NCI-H1092 treated with DMSO at 0.1 percent for 48 hours (cell line): ENCODE measurements around the gene TYW1.
"Not testable (repeated sequence)": the region's sequence is repeated elsewhere in the genome, so short reads cannot be mapped to it uniquely, and the experiment has no call there.

Experiments
- DNase-seq: peaks from one replicate; lab custom pipeline; 2025; lab: John Stamatoyannopoulos, UW

Gene TYW1

DNA sequence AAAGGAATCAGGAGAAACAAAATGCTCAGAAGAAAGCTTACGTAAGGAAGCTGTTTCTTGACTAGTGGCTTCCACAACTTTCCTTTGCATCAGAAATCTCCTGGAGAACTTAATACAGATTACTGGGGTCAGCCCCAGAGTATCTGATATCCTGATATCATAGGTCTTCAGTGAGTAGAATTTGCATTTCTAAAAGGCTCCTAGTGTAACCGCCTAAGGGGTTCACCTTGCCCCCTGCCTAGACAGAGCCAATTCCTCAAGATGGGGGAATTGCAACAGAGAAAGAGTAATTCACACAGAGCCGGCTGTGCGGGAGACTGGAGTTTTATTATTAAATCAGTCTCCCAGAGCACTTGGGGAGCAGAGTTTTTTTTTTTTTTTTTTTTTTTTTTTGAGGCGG, 251.7 kb downstream of the TYW1 start:
- not testable (repeated sequence) for DNase-seq

DNA sequence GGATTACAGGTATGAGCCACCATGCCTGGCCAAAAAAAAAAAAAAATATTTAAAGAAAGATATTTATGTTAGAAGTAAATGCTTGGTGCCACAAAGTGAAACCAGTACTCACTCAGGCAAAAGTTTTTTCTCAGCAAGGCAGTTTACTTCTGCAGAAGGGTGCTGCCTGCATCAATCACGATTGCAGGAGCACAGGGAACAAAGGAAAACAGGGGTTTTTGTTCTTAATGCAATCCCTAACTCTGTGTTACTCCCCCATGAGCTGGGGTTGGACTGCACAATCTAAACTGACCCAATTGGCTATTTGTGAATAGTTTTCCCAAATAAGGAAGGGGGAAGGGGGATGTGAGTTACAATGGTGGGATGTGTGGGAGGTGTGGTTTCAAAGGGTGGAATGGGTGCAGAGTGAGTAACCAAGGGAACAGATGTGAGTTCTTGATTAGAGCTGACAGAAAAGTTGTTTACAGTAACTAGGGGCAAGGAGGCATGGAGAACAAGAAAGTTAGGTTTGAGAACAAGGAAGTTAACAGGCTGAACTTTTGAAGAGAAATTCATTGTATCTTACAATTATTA, 255.4 kb downstream of the TYW1 start:
- peak; percentile 3 for DNase-seq

DNA sequence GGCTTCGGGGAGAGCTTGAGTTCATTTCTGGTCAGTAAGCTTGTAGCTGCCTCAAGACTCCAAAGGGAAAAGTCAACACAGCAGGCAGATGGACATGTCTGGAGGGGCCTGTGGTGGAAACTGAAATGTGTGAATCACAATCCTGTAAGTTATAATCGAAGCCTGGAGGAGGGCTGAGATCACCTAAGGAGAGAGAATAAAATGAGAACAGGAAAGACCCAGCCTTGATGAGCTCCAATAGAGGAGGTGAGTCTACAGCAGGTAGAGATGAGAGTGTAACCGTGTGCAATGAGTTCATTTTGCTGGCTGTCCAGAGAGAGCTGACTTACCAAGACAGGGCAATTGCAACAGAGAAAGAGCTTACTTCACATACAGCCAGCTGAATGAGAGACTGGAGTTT, 258.4 kb downstream of the TYW1 start:
- not testable (repeated sequence) for DNase-seq

DNA sequence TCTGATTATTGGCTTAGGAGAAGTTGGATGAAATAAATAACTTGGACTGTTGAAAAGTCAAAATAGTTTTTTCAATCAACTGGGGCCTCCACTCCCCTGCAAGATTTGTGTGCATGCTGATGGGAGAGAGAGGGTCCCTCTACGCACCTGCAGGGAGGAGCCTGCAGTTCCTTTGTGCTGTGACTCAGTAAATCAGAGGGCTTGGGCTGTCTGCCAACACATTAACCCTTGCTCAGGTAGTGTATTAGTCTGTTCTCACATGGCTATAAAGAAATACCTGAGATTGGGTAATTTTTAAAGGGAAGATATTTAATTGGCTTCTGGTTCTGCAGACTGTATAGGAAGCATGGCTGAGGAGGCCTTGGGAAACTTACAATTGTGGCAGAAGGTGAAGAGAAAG, 261.1 kb downstream of the TYW1 start:
- DNase-seq: not testable (repeated sequence)

DNA sequence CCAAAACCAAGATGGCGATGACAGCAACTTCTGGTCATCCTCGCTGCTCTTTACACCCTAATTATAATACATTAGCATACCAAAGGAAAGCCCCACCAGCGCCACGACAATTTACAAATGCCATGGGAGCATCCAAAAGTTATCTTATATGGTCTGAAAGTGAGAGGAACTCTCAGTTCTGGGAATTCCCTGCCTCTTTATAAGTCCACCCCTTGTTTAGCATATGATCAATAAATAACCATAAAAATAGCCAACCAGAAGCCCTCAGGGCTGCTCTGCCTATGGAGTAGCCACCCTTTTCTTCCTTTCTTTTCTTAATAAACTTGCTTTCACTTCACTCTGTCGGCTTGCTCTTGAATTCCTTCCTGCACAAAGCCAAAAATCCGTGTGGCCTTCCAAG, 262.7 kb downstream of the TYW1 start:
- DNase-seq: not testable (repeated sequence)

DNA sequence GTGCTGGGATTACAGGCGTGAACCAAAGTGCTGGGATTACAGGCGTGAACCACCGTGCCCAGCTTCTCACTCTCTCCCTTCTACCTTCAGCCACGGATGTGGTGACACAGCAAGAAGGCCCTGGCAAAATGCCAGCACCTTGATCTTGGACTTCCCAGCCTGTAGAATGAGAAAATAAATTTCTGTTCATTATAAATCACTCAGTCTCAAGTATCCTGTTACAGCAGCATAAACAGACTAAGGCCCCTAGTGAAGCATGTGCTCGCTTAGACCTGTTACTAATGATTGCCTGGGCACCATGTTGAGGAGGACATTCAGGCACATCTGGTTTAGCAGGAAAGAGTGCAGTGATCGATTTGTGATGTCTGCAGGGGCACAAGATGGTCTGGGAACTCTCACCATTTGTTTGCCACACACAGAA, 263.5 kb downstream of the TYW1 start:
- DNase-seq: not testable (repeated sequence)

DNA sequence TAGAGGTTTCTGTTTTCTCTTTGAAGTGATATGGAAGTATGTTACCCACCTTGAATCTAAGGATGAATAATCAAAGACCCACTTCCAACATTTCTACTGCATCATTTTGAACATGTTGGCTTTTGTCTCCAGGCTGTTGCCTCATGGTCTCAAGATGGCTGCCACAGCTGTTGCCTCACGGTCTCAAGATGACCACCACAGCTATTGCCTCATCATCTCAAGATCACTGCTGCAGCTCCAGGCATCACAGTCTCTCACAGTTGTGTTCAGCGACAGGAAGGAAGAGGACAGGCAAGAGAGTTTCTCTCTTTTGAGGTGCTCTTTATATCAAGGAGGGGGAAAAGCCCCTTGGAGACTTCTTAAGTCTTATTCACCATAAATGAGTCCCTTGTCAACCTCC, 267.4 kb downstream of the TYW1 start:
- DNase-seq: not testable (repeated sequence)

DNA sequence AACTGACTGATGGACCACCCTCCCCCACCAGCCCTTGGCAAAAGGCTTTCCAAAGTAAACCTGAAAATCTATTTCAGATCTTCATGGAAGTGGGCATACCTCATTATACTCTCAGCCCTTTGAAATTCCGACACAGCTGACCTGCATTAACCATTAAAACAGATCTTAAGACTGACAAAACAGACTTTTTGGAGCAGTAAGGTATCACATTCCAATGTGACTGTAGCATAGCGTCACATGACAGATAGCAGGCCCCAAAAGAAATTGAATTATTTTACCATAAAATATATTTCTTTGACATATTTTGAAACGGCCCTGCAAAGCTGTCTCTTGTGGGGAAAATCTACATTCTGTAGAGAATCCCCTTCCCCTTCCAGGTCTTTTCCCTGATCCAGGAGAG, 269.4 kb downstream of the TYW1 start:
- not testable (repeated sequence) for DNase-seq

DNA sequence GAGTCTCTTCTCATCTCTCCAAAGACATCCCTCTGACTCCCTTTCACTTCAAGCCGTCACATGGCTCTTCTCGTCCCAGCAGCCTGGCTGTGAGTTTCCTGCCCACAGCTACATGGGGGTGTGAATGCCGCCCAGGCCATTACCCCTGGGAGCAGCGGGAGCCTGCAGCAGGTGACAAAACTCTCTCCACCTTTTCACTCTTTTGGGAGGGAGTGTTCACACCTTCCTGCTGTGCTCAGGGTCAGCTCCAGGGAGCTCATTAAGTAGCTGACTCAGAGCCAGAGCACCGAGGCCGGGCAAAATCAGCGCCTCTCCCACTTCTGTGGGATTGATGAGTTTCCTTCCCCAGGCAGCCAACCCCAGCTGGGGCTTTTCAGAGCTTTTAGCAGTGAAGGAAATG, 271.3 kb downstream of the TYW1 start:
- DNase-seq: no peak

DNA sequence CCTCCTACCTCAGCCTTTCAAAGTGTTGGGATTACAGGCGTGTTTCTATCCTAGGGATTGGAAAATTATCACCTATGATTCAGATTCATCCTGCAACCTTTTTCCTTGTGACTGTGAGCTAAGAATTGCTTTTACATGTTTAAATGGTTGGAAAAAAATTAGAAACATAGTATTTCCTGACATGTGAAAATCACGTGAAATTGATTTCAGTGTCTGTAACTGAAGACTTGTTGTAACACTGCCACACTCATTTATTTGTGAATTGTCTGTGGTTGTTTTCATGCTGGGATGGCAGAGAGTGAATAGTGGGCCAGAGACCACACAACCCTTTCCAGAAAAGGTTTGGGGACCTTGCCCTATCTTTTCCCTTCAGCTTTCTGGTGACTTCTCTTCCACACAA, 273.3 kb downstream of the TYW1 start:
- not testable (repeated sequence) for DNase-seq
